ENCODE data around the gene CLEC4F. TPM values are rescaled to one million over a fixed set of nuclear protein-coding genes. Genes with fewer than 3 reads are reported as not detected.

CLEC4F gene
- total and polyA plus RNA-seq, 2 donors (not counting 1 experiment from before 2014, with no cell fraction given) = not detected

- Histone ChIP-seq H3K4me1 (ENCODE audit: control insufficient read depth in 2 of 2, insufficient read depth in 2 of 2, low read length in 2 of 2) (no peaks in the 10 kb centered on the region), H3K9ac (ENCODE audit: low read length) (no peak overlapping the region), H3K9me3 (ENCODE audit: control extremely low read depth in 1 of 3, control insufficient read depth in 2 of 3, insufficient read depth in 1 of 3, low read length in 2 of 3) (no peaks in the 10 kb centered on the region), H3K36me3 (replicated peaks in 1 of 2; ENCODE audit: control extremely low read depth in 1 of 2, control insufficient read depth in 1 of 2, extremely low read depth in 1 of 2, insufficient read depth in 2 of 2, low read length in 1 of 2) (no peaks in the 10 kb centered on the region), H3K27ac (ENCODE audit: low read length in 2 of 2) (no peak overlapping the region), H2AFZ (ENCODE audit: insufficient read depth, low read depth, low read length, poor library complexity, severe bottlenecking) (no peak overlapping the region), H3K79me2 (ENCODE audit: control insufficient read depth, insufficient read depth, low read length) (no peaks in the 10 kb centered on the region), H4K20me1 (ENCODE audit: control insufficient read depth, insufficient read depth, low read length, poor library complexity, severe bottlenecking) (no peaks in the 10 kb centered on the region), H3K27me3 (replicated peaks in 1 of 4; ENCODE audit: control extremely low read depth in 1 of 4, control insufficient read depth in 3 of 4, insufficient read depth in 4 of 4, low read length in 3 of 4) (peaks cover 0 to 10% (median 0%) of the 10 kb centered on the region in 4 experiments), H3K4me2 (replicated peaks; ENCODE audit: low read depth, low read length, poor library complexity, severe bottlenecking) (no peak overlapping the region), H3K4me3 (ENCODE audit: control extremely low read depth in 1 of 5, extremely low read depth in 1 of 5, insufficient read depth in 1 of 5, low read depth in 2 of 5, low read length in 4 of 5) (no peak overlapping the region)
- ATAC-seq (ENCODE audit: low read depth) (no peak), DNase-seq (no peak)
- CTCF ChIA-PET = interaction anchor here (0.9 kb wide), 1 partner anchor 23 kb away, joined by 3 read pairs; no protein-coding TSS in a partner anchor
- Mint-ChIP-seq H3K27me3 (peaks cover 23% of the 10 kb centered on the region), H3K9me3 (ENCODE audit: insufficient read depth) (no peaks in the 10 kb centered on the region), H3K27ac (no peak overlapping the region), H3K4me3 (no peak overlapping the region), H3K4me1 (no peaks in the 10 kb centered on the region)
- intact Hi-C loops (cut with micrococcal nuclease) = no loop called here
- 93% methylated on average over 9 of the region's 10 CpGs for WGBS (ENCODE audit: insufficient coverage)
- POLR2A ChIA-PET = no interaction called here
- TF ChIP-seq CTCF (IDR thresholded peaks at IDR 0.05) (no peak), EZH2 (IDR thresholded peaks at IDR 0.05; ENCODE audit: borderline replicate concordance, insufficient read depth, low read depth, low read length, poor library complexity, severe bottlenecking) (no peak)
Observed at GRCh38 chr2:70837980-70838925, 17.9 kb upstream of the CLEC4F start.

- Histone ChIP-seq H3K4me1 (ENCODE audit: control insufficient read depth in 2 of 2, insufficient read depth in 2 of 2, low read length in 2 of 2) (no peaks in the 10 kb centered on the region), H3K9ac (ENCODE audit: low read length) (no peak within 1 kb of the TSS), H3K9me3 (ENCODE audit: control extremely low read depth in 1 of 3, control insufficient read depth in 2 of 3, insufficient read depth in 1 of 3, low read length in 2 of 3) (no peaks in the 10 kb centered on the region), H4K20me1 (ENCODE audit: control insufficient read depth, insufficient read depth, low read length, poor library complexity, severe bottlenecking) (no peaks in the 10 kb centered on the region), H2AFZ (ENCODE audit: insufficient read depth, low read depth, low read length, poor library complexity, severe bottlenecking) (no peak within 1 kb of the TSS), H3K4me2 (replicated peaks; ENCODE audit: low read depth, low read length, poor library complexity, severe bottlenecking) (no peak within 1 kb of the TSS), H3K36me3 (replicated peaks in 1 of 2; ENCODE audit: control extremely low read depth in 1 of 2, control insufficient read depth in 1 of 2, extremely low read depth in 1 of 2, insufficient read depth in 2 of 2, low read length in 1 of 2) (no peaks in the 10 kb centered on the region), H3K4me3 (ENCODE audit: control extremely low read depth in 1 of 5, extremely low read depth in 1 of 5, insufficient read depth in 1 of 5, low read depth in 2 of 5, low read length in 4 of 5) (no peak within 1 kb of the TSS), H3K79me2 (ENCODE audit: control insufficient read depth, insufficient read depth, low read length) (no peaks in the 10 kb centered on the region), H3K27ac (ENCODE audit: low read length in 2 of 2) (no peak within 1 kb of the TSS), H3K27me3 (replicated peaks in 1 of 4; ENCODE audit: control extremely low read depth in 1 of 4, control insufficient read depth in 3 of 4, insufficient read depth in 4 of 4, low read length in 3 of 4) (peaks cover 0 to 10% (median 0%) of the 10 kb centered on the region in 4 experiments)
- ChIA-PET CTCF (no interaction called here), POLR2A (no interaction called here)
- intact Hi-C loops (cut with micrococcal nuclease) = no loop called here
- TF ChIP-seq EZH2 (IDR thresholded peaks at IDR 0.05; ENCODE audit: borderline replicate concordance, insufficient read depth, low read depth, low read length, poor library complexity, severe bottlenecking) = no peak
- TF ChIP-seq CTCF (IDR thresholded peaks at IDR 0.05) = no peak
- 87% methylated on average over 3 of the region's 4 CpGs for WGBS (ENCODE audit: insufficient coverage)
- Mint-ChIP-seq H3K27me3 (peaks cover 31% of the 10 kb centered on the region), H3K9me3 (ENCODE audit: insufficient read depth) (no peaks in the 10 kb centered on the region), H3K4me1 (no peaks in the 10 kb centered on the region), H3K4me3 (no peak within 1 kb of the TSS), H3K27ac (no peak within 1 kb of the TSS)
- DNase-seq = no peak
- no peak for ATAC-seq (ENCODE audit: low read depth)
Observed at GRCh38 chr2:70835643-70836042, 15.2 kb upstream of the CLEC4F start, which contains the start of gene CD207. TSS of gene CD207 (minus strand) at chr2:70835816. CDS start at chr2:70835776, 40 bp downstream.

All from B cell (primary cell).